GM12878 (cell line): Measurements from ENCODE around the gene CDC16. TPM values are rescaled to one million over a fixed set of nuclear protein-coding genes. Genes with fewer than 3 reads are reported as not detected.

Source experiments
- BCL11A ChIP-seq: IDR thresholded peaks from 2 replicates; pipeline ENCODE4 v1.6.1; 2011; ENCODE audit warnings: low read depth, low read length
- CEBPB ChIP-seq, 2 experiments: fragments of 150-350 bp in 1 of 2; IDR thresholded peaks; 2 replicates each; pipeline ENCODE4 v1.6.1; 2012 to 2014; ENCODE audit warnings: low read depth in 2 of 2, low read length in 2 of 2, borderline replicate concordance in 1 of 2, inconsistent platforms in 1 of 2
- CEBPZ ChIP-seq: fragments of 150-350 bp; IDR thresholded peaks from 2 replicates; pipeline ENCODE4 v1.6.1; 2016; ENCODE audit warnings: low read depth, low read length
- CREM ChIP-seq: IDR thresholded peaks from 2 replicates; pipeline ENCODE4 v1.6.1; 2014; ENCODE audit warnings: antibody characterized with exemption, low read depth
- EGR1 ChIP-seq, 2 experiments: IDR thresholded peaks; 1 replicate in 1 of 2; 2 replicates in 1 of 2; pipeline ENCODE4 v1.6.1; 2011 to 2012; ENCODE audit warnings: low read depth in 2 of 2, low read length in 2 of 2, borderline replicate concordance in 1 of 2, mild to moderate bottlenecking in 1 of 2, moderate library complexity in 1 of 2
- ETV6 ChIP-seq, 2 experiments: fragments of 450-650 bp in 1 of 2; IDR thresholded peaks in 1 of 2; conservative IDR thresholded peaks in 1 of 2; 2 replicates each; pipeline ENCODE4 v1.6.1; 2014; ENCODE audit warnings: antibody characterized with exemption in 1 of 2, borderline replicate concordance in 1 of 2, low read depth in 1 of 2, mild to moderate bottlenecking in 1 of 2, moderate library complexity in 1 of 2
- IKZF1 ChIP-seq: fragments of 450-650 bp; conservative IDR thresholded peaks from 2 replicates; pipeline ENCODE4 v1.6.1; 2017; ENCODE audit warnings: antibody characterized with exemption, mild to moderate bottlenecking
- JUNB ChIP-seq: IDR thresholded peaks from 2 replicates; pipeline ENCODE4 v1.6.1; 2016; ENCODE audit warnings: antibody characterized with exemption, mild to moderate bottlenecking
- MEF2A ChIP-seq: IDR thresholded peaks from 2 replicates; pipeline ENCODE4 v1.6.1; 2011; ENCODE audit warnings: low read depth, mild to moderate bottlenecking, low read length, moderate library complexity; ENCODE audit not compliant: insufficient read depth
- MYB ChIP-seq: fragments of 150-350 bp; IDR thresholded peaks from 2 replicates; pipeline ENCODE4 v1.6.1; 2014; ENCODE audit warnings: mild to moderate bottlenecking, low read depth, low read length, borderline replicate concordance
- NRF1 ChIP-seq: conservative IDR thresholded peaks from 2 replicates; pipeline ENCODE4 v1.6.1; 2011; ENCODE audit warnings: mild to moderate bottlenecking, low read depth, low read length, improper control_type of control experiment
- POU2F2 ChIP-seq: IDR thresholded peaks from 3 replicates; pipeline ENCODE4 v1.6.1; 2011; ENCODE audit warnings: low read depth, mild to moderate bottlenecking, low read length, borderline replicate concordance
- SMC3 ChIP-seq: IDR thresholded peaks from 2 replicates; pipeline ENCODE4 v1.6.1; 2011; ENCODE audit warnings: low read length, improper control_type of control experiment, borderline replicate concordance
- YBX1 ChIP-seq: fragments of 450-650 bp; IDR thresholded peaks from 2 replicates; pipeline ENCODE4 v1.6.1; 2016; ENCODE audit warnings: antibody characterized with exemption
- YY1 ChIP-seq: IDR thresholded peaks from 2 replicates; pipeline ENCODE4 v1.6.1; 2011; ENCODE audit warnings: low read depth, mild to moderate bottlenecking, low read length
- ZNF217 ChIP-seq: fragments of 450-650 bp; IDR thresholded peaks from 2 replicates; pipeline ENCODE4 v1.6.1; 2017; ENCODE audit warnings: antibody characterized with exemption, mild to moderate bottlenecking
- ZZZ3 ChIP-seq: IDR thresholded peaks from 2 replicates; pipeline ENCODE4 v1.6.1; 2011; ENCODE audit warnings: low read depth; ENCODE audit not compliant: control insufficient read depth, insufficient read length
- polyA plus RNA-seq, 11 experiments: library from polyadenylated mRNA; depleted of rRNA in 4 of 11; unstranded in 6 of 11; stranded (reverse) in 5 of 11; fragments of >200 nt; fragmentation: Nextera tagmentation in 4 of 11; fragmentation: Illumina TruSeq in 1 of 11; extraction: Ambion mirVana in 4 of 11; extraction: Trizol in 1 of 11; gene quantifications; 1 replicate in 1 of 11; 2 replicates in 10 of 11; pipeline versions ENCODE4 v1.2.1 to v1.2.3, GENCODE V29; 2011 to 2016; ENCODE audit warnings: inconsistent platforms in 2 of 11, missing spikeins in 2 of 11, low read depth in 1 of 11
- total RNA-seq, 4 experiments: library from RNA; depleted of rRNA in 3 of 4; stranded (reverse); fragments of >200 nt in 3 of 4; fragmentation: Illumina TruSeq in 1 of 4; extraction: Trizol in 1 of 4; gene quantifications; 2 replicates each; pipeline versions ENCODE4 v1.2.1 to v1.2.3, GENCODE V29; 2013 to 2021
- TF ChIP-seq, protein P1 (sequence below): fragments of 450-650 bp; IDR thresholded peaks from 2 replicates; pipeline ENCODE4 v1.6.1; 2017; ENCODE audit warnings: mild to moderate bottlenecking, moderate library complexity
- TF ChIP-seq, protein P2 (sequence below): IDR thresholded peaks from 2 replicates; pipeline ENCODE4 v1.6.1; 2011; ENCODE audit warnings: borderline replicate concordance, low read depth, mild to moderate bottlenecking, moderate library complexity, mixed read lengths, low read length; ENCODE audit not compliant: insufficient read depth; ENCODE audit errors: extremely low read length
- TF ChIP-seq, protein P3 (sequence below): fragments of 150-350 bp; IDR thresholded peaks from 2 replicates; pipeline ENCODE4 v1.6.1; 2014; ENCODE audit warnings: mild to moderate bottlenecking, low read depth, low read length

The CDC16 gene
- total and polyA plus RNA-seq, 10 of the 15 experiments (the other 5 are each of a cell fraction or from before 2014, with no cell fraction given) = 15.4 to 92.9 (median 31.4) TPM

DNA sequence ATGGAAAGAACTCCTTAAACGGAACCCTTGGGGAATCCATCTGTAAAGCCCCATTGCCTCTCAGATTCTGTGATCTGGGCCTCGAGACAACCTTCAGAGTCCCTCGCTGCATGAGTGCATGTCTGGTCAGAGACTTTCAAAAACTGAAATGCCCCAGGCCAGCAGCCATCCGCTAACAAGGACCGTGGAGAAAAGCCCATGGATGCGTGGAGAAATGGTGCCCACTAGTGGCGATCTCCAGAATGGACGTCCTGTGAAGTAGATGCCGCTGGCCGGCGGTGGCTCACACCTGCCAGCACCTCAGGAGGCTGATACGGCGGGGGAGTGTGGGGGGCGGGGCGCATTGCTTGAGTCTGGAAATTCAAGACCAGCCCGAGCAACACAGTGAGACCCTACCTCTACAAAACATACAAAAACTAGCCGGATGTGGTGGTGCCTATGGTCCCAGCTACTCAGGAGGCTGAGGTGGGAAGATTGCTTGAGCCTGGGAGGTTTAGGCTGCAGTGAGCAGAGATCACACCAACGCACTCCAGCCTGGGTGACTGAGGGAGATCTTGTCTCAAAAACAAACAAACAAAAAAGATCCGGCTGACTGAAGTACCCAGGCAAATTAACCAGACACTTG, 7.9 kb upstream of the CDC16 start (continued):
- TF ChIP-seq MEF2A (no peak), CEBPB (IDR thresholded peaks at IDR 0.05; ENCODE audit: borderline replicate concordance in 1 of 2, low read depth in 2 of 2, low read length in 2 of 2) (no peak), ZNF217 (no peak), YY1 (peak; percentile 86), MYB (no peak), IKZF1 (0 out of 2 replicates have a peak, but pooled peaks have one; percentile 17), EGR1 (IDR thresholded peaks at IDR 0.05; ENCODE audit: borderline replicate concordance in 1 of 2, low read depth in 2 of 2, low read length in 2 of 2) (no peak), POU2F2 (peak; percentile 47; the same call in 1 of the 3 replicates), NRF1 (no peak), BCL11A (no peak), SMC3 (peak; percentile 100), ETV6 (conservative IDR thresholded peaks at IDR 0.05 in 1 of 2, IDR thresholded peaks at IDR 0.05 in 1 of 2; ENCODE audit: borderline replicate concordance in 1 of 2, low read depth in 1 of 2) (no peak), ZZZ3 (no peak), YBX1 (no peak), JUNB (no peak), CREM (no peak), CEBPZ (no peak)
- TF ChIP-seq, protein P1, sequence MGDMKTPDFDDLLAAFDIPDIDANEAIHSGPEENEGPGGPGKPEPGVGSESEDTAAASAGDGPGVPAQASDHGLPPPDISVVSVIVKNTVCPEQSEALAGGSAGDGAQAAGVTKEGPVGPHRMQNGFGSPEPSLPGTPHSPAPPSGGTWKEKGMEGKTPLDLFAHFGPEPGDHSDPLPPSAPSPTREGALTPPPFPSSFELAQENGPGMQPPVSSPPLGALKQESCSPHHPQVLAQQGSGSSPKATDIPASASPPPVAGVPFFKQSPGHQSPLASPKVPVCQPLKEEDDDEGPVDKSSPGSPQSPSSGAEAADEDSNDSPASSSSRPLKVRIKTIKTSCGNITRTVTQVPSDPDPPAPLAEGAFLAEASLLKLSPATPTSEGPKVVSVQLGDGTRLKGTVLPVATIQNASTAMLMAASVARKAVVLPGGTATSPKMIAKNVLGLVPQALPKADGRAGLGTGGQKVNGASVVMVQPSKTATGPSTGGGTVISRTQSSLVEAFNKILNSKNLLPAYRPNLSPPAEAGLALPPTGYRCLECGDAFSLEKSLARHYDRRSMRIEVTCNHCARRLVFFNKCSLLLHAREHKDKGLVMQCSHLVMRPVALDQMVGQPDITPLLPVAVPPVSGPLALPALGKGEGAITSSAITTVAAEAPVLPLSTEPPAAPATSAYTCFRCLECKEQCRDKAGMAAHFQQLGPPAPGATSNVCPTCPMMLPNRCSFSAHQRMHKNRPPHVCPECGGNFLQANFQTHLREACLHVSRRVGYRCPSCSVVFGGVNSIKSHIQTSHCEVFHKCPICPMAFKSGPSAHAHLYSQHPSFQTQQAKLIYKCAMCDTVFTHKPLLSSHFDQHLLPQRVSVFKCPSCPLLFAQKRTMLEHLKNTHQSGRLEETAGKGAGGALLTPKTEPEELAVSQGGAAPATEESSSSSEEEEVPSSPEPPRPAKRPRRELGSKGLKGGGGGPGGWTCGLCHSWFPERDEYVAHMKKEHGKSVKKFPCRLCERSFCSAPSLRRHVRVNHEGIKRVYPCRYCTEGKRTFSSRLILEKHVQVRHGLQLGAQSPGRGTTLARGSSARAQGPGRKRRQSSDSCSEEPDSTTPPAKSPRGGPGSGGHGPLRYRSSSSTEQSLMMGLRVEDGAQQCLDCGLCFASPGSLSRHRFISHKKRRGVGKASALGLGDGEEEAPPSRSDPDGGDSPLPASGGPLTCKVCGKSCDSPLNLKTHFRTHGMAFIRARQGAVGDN = no peak
- TF ChIP-seq, protein P2, sequence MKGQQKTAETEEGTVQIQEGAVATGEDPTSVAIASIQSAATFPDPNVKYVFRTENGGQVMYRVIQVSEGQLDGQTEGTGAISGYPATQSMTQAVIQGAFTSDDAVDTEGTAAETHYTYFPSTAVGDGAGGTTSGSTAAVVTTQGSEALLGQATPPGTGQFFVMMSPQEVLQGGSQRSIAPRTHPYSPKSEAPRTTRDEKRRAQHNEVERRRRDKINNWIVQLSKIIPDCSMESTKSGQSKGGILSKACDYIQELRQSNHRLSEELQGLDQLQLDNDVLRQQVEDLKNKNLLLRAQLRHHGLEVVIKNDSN = no peak
- TF ChIP-seq, protein P3, sequence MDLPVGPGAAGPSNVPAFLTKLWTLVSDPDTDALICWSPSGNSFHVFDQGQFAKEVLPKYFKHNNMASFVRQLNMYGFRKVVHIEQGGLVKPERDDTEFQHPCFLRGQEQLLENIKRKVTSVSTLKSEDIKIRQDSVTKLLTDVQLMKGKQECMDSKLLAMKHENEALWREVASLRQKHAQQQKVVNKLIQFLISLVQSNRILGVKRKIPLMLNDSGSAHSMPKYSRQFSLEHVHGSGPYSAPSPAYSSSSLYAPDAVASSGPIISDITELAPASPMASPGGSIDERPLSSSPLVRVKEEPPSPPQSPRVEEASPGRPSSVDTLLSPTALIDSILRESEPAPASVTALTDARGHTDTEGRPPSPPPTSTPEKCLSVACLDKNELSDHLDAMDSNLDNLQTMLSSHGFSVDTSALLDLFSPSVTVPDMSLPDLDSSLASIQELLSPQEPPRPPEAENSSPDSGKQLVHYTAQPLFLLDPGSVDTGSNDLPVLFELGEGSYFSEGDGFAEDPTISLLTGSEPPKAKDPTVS = peak; percentile 30; the same call in 1 of the 2 replicates
